Limb (tissue), 2 donors: ENCODE data around the gene KIRREL1.
A peak's percentile ranks its signal among the peaks of the same experiment; 100 is the strongest.

Source experiments
- DNase-seq, 2 donors: peaks; one replicate each; pipeline ENCODE4 v3.0.0-alpha.2; 2016; ENCODE audit errors: extremely low spot score in 2 of 2

KIRREL1 gene

DNA sequence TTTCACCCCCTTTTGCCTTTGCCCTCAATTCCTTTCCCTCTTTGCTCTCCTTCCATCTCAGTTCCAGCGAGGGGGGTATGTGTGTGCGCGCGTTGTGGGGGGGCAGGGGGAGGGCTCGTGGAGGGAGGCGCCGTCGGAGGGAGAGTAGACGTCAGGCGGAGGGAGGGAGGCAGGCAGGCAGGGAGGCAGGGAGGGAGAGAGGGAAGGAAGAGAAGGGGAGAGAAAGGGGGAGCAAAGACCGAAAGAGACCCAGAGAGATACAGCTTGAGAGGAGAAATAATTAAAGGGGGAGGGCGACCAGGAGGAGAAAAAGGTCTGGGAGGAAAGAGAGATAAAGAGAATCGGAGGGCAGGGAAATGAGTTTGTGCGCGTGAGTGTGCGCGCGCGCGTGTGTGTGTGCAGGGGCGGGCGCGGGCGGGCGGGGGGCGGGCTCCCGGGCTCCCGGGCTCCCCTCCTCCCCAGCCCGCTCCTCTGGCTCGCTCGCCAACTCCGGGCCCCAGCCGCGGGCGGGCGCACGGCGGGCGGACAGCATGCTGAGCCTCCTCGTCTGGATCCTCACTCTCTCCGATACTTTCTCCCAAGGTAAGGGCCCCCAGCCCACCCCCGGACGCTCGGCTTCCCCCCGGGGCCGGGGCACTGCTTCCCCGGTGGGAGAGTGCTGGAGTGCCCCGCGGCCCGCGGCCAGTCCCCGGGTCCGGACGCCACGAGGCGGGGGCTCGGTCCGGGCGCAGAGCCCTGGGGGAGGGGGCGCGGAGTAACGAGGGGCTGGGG is at the start of gene KIRREL1:
KIRREL1 (plus strand) TSS at position 499 of the 771 bp plus-strand sequence; CDS start at position 531, 32 bp downstream.
- DNase-seq, result peak; percentile 76 to 87

- DNase-seq, result no peak
These were observed 48.7 kb upstream of the KIRREL1 start for GRCh38 chr1:157944663-157945280.

GRCh38 chr1:157948312-157949073 is 45.0 kb upstream of the KIRREL1 start:
- peak in 1 of 2 donors; percentile 6 for DNase-seq

GRCh38 chr1:157949074-157949354 is 44.4 kb upstream of the KIRREL1 start:
- DNase-seq, result no peak

- DNase-seq, result no peak
These were observed 42.2 kb upstream of the KIRREL1 start for GRCh38 chr1:157951230-157951629.

GRCh38 chr1:157952601-157953000 is 40.8 kb upstream of the KIRREL1 start:
- DNase-seq, result no peak

- no peak for DNase-seq
These were observed 38.2 kb upstream of the KIRREL1 start for GRCh38 chr1:157955221-157955620.

GRCh38 chr1:157955857-157956256 is 37.6 kb upstream of the KIRREL1 start:
- DNase-seq, result no peak

DNA sequence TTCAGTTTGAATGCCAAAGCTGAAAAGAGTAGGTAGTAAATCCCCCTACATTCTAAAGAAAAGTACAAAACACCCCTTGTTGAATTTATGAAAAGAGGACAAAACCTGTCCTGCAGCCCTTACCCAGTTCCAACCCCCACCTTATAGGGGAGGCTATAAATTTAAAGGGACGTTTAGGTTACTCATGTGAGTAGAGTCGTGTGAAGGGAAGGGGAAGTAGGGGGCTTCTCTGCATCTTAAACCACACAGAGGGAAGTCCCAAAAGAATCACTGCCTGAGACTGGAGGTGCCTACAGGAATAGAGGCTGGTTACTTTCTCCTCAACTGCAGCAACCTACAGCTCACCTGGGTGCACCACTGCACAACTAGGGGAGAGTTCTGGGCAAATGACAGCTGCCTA is 36.7 kb upstream of the KIRREL1 start:
- no peak for DNase-seq

DNA sequence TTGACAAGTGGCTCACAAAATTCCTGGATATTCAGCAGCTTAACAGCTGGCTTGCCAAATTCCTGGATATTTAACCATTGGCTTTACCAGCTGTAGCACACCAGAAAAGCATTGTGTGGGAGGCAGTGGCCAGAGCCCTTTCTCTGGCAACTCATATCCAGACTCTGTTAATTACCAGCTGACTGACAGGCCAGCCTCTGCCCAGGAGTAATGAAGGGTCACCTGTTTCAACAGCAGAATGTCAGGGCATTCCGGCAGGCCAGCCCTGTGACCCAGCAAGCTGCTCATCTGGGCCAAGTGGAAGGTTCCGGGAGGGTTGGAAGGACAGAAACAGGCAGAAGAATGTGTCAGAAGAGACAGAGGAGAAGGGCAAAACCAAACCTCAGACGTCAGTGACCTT is 35.2 kb upstream of the KIRREL1 start:
- DNase-seq, result no peak

DNA sequence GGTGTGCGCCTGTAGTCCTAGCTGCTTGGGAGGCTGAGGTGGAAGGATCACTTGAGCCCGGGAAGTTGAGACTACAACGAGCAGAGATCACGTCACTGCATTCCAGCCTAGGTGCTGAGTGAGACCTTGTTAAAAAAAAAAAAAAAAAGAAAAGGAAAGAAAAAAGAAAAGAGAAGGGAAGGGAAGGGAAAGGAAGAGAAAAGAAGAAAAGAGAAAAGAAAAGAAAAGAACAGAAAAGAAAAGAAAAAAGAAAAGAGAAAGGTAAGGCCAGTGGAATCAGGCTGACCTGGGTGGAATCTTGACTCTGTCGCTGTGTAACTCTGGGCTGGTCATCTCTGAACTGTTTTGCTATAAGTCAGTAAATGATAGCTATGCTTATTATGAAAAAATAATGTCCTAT is 33.7 kb upstream of the KIRREL1 start:
- no peak for DNase-seq

- no peak for DNase-seq
These were observed 32.7 kb upstream of the KIRREL1 start for GRCh38 chr1:157960773-157961172.

- no peak for DNase-seq
These were observed 31.4 kb upstream of the KIRREL1 start for GRCh38 chr1:157961805-157962762.

DNA sequence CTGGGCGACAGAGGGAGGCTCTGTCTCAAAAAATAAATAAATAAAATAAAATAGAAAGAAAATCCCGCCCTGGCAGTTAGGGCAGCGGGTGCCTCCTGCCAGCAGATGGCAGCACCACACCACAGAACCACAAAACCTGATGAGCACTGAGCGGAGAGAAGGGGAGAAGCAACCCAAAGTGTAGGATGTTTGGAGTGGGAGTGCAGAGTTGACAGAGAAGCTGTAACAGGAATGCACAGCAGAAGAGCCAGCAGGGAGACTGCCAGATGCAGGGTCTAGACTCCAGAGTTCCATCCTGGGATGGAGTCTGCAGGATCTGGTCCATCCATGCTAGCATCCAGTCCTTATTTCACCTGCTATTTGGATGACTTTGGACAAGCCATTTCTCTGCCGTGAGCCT is 29.7 kb upstream of the KIRREL1 start:
- peak; percentile 72 to 87 for DNase-seq

DNA sequence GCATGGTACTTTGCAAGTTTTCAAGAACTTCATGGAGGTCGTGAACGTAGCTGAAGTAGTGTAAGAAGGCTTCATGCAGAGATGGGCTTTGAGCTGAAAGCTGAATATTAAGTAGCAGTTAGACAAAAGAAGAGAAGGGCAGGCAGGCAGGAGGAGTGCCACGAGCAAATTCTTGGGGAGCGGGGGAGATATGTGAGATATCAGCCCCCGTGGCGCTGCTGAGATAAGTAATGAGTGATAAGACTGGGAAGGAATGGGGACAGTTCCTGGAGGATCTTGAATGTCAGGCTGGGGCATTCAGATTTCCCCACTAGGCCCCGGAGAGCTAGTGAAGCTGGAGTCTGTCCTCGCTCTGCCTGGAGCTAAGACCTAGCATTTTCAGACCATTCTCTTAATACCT is 27.9 kb upstream of the KIRREL1 start:
- no peak for DNase-seq

DNA sequence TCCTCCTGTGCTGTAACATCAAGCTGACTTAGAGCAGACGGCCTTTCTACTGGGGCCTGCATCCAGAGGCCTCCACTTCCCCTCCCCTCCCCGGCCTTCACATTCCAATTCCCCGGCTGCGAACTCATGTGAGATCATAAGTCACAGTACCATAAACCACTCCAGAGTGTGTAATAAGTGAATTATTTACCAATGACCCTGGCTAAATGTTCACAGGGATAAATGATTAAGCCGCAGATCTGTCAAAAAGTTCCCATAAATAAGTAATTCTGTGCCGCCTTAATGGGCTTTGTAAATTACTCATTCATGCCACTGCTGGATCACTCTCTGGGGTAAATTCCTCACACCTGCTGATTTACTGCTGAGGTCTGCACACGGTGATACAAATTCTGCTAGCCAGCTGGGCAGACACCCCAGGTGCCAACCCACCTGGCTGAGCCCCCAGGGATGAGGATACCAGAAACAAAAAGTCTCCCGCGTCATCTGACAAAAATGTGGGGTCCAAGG is 27.4 kb upstream of the KIRREL1 start:
- no peak for DNase-seq

DNA sequence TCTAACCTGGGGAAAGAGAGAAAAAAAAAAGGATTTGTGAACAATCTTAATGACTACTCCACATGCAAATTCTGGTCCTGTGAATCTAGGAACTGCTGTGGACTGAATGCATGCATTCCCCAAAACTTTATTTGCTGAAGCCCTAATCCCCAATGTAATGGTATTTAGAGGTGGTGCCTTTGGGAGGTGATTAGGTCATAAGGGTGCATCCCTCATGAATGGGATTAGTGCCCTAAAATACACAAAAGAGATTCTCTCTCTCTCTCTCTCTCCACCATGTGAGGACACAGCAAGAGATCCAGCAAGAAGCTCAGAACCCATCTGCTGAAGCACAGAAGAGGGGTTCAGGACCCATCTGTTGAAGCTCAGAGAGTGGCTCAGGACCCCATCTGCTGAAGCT is 26.2 kb upstream of the KIRREL1 start:
- DNase-seq, result no peak

GRCh38 chr1:157968508-157968907 is 24.9 kb upstream of the KIRREL1 start:
- no peak for DNase-seq

DNA sequence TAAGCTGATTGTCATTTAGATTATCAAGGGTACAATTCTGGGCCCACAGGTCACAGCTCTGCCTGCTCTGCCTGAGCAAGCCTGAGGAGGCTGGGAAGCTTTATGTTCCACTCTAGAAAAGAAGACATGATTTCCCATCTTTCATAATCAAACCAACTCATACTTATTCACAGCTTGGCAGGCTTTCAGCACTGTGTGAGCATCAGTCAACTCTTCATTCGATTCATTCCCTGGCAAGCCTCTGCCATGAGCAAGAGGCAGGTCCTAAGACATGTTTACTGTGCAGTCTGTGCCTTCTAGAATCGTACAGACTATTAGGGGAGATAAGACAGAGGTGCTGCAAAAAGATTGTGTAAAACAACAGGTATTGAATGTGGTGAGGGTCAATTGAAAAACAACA is 24.5 kb upstream of the KIRREL1 start:
- no peak for DNase-seq

- DNase-seq, result peak; percentile 57 to 64
These were observed 23.6 kb upstream of the KIRREL1 start for GRCh38 chr1:157969697-157970485.
